Astrocyte (in vitro differentiated cells and primary cell): Measurements from ENCODE around the gene CDK4. TPM values are rescaled to one million over a fixed set of nuclear protein-coding genes. Genes with fewer than 3 reads are reported as not detected.

Experiments
- DNase-seq: peaks from one replicate; pipeline ENCODE4 v3.0.0-alpha.2; 2010; ENCODE audit warnings: low read depth
- FAIRE-seq: peaks from 2 replicates; lab custom pipeline; 2011; peaks lifted over from hg19 to GRCh38; lab: Jason Lieb, UNC
- H2AFZ ChIP-seq: 2 replicates; pipeline ENCODE4 v1.6.0; 2012; ENCODE audit warnings: low read depth, low read length, inconsistent platforms
- H3K27ac ChIP-seq: 2 replicates; pipeline ENCODE4 v1.5.1; 2011; ENCODE audit warnings: low read depth, low read length, inconsistent platforms
- H3K27me3 ChIP-seq: 2 replicates; pipeline ENCODE4 v1.6.0; 2011; ENCODE audit warnings: low read length, inconsistent platforms; ENCODE audit not compliant: insufficient read depth
- H3K36me3 ChIP-seq: 2 replicates; pipeline ENCODE4 v1.5.1; 2011; ENCODE audit warnings: low read length, inconsistent platforms; ENCODE audit not compliant: insufficient read depth
- H3K4me1 ChIP-seq: 2 replicates; pipeline ENCODE4 v1.5.1; 2011; ENCODE audit warnings: low read length, inconsistent platforms; ENCODE audit not compliant: insufficient read depth
- H3K4me2 ChIP-seq: 2 replicates; pipeline ENCODE4 v1.6.0; 2012; ENCODE audit warnings: low read length, inconsistent platforms
- H3K4me3 ChIP-seq: 2 replicates; pipeline ENCODE4 v1.5.1; 2011; ENCODE audit warnings: low read depth, mild to moderate bottlenecking, low read length, inconsistent platforms; ENCODE audit not compliant: insufficient read depth
- H3K79me2 ChIP-seq: 2 replicates; pipeline ENCODE4 v1.6.0; 2012; ENCODE audit warnings: mild to moderate bottlenecking, low read length, inconsistent platforms; ENCODE audit not compliant: insufficient read depth
- H3K9ac ChIP-seq: 2 replicates; pipeline ENCODE4 v1.6.0; 2012; ENCODE audit warnings: mild to moderate bottlenecking, low read length, inconsistent platforms
- H3K9me3 ChIP-seq: 2 replicates; pipeline ENCODE4 v1.5.1; 2012; ENCODE audit warnings: low read depth, mild to moderate bottlenecking, low read length, inconsistent platforms; ENCODE audit not compliant: insufficient read depth
- H4K20me1 ChIP-seq: 2 replicates; pipeline ENCODE4 v1.6.0; 2012; ENCODE audit warnings: low read length, inconsistent platforms; ENCODE audit not compliant: insufficient read depth
- H3K27ac Mint-ChIP-seq: one replicate; pipeline ENCODE4 v1.8.0; 2021; ENCODE audit warnings: mild to moderate bottlenecking, mixed read lengths; ENCODE audit not compliant: unreplicated experiment
- H3K27me3 Mint-ChIP-seq: one replicate; pipeline ENCODE4 v1.8.0; 2021; ENCODE audit warnings: low read depth, mixed read lengths; ENCODE audit not compliant: unreplicated experiment
- H3K36me3 Mint-ChIP-seq: one replicate; pipeline ENCODE4 v1.8.0; 2021; ENCODE audit warnings: low read depth, mixed read lengths; ENCODE audit not compliant: unreplicated experiment
- H3K4me1 Mint-ChIP-seq: one replicate; pipeline ENCODE4 v1.8.0; 2021; ENCODE audit warnings: low read depth, mixed read lengths; ENCODE audit not compliant: unreplicated experiment
- H3K4me3 Mint-ChIP-seq: one replicate; pipeline ENCODE4 v1.8.0; 2021; ENCODE audit warnings: mild to moderate bottlenecking, moderate library complexity, mixed read lengths; ENCODE audit not compliant: unreplicated experiment
- H3K9me3 Mint-ChIP-seq: one replicate; pipeline ENCODE4 v1.8.0; 2021; ENCODE audit warnings: mild to moderate bottlenecking, mixed read lengths; ENCODE audit not compliant: unreplicated experiment
- CTCF ChIP-seq: IDR thresholded peaks from 2 replicates; pipeline ENCODE4 v1.5.1; 2011; ENCODE audit warnings: low read depth, mild to moderate bottlenecking, inconsistent platforms, low read length, moderate library complexity; ENCODE audit not compliant: insufficient read depth
- EZH2 ChIP-seq: IDR thresholded peaks from 2 replicates; pipeline ENCODE4 v1.6.1; 2012; ENCODE audit warnings: mild to moderate bottlenecking, low read length, inconsistent platforms; ENCODE audit not compliant: insufficient read depth
- total RNA-seq: library from RNA; stranded (reverse); gene quantifications from 2 replicates; pipeline ENCODE4 v1.2.1, GENCODE V29; 2021

CDK4 gene
- total RNA-seq, 1 donor from 2014 or later, result 133 TPM

DNA sequence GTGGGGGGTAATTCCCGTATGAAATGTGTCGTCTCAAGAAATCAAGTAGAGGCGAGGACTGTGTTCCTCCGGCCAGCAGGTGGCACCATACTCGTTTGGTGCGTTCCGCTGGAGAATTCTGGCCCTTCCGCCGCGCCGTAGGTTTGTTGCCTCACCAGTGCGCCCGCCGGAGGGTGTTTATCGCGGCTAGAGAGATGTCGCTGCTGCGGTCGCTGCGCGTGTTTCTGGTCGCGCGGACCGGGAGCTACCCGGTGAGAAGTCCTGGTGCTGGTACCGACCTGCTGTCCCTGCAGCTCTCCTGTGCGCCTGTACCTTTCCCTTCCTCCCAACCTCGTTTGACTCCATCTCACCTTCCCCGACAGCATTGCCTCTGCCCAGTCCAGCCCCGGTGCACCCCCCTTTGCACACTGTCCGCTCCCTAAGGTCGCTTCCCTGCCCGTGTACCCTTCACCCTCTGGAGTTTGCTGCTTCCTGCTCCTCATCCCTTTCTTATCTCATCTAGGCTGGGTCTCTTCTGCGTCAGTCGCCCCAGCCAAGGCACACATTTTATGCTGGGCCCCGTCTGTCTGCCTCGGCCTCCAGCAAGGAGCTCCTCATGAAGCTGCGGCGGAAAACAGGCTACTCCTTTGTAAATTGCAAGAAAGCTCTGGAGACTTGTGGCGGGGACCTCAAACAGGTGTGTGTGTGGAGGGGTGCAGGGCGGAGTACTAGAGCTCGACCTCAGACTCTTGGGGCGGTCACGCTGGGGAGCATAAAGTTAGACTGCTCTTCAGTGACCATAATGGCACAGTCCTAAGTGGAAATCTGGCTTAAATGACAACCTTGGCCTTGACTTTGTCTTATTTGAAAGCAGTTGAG lies 30.7 kb upstream of the CDK4 start, which contains the start of gene TSFM:
TSFM (plus strand) TSS at position 180 of the 858 bp plus-strand sequence; CDS start at position 195, 15 bp downstream.
- TF ChIP-seq EZH2 (no peak), CTCF (peak; percentile 95)
- peaks cover 18% of the 10 kb centered on the region for H3K79me2 ChIP-seq
- peak within 1 kb of the TSS; percentile 94 for H3K27ac Mint-ChIP-seq
- no peaks in the 10 kb centered on the region for H3K27me3 Mint-ChIP-seq
- peak within 1 kb of the TSS; percentile 97 for H3K9ac ChIP-seq
- peaks cover 5% of the 10 kb centered on the region for H4K20me1 ChIP-seq
- H3K27me3 ChIP-seq, result no peaks in the 10 kb centered on the region
- peak within 1 kb of the TSS; percentile 75 for H3K27ac ChIP-seq
- DNase-seq (peak; percentile 86), FAIRE-seq (no peak)
- no peaks in the 10 kb centered on the region for H3K9me3 Mint-ChIP-seq
- peak within 1 kb of the TSS; percentile 96 for H3K4me3 ChIP-seq
- H2AFZ ChIP-seq, result peak within 1 kb of the TSS; percentile 94
- H3K4me2 ChIP-seq, result peak within 1 kb of the TSS; percentile 93
- peaks cover 26% of the 10 kb centered on the region for H3K36me3 ChIP-seq
- peaks cover 5% of the 10 kb centered on the region for H3K4me1 Mint-ChIP-seq
- peak within 1 kb of the TSS; percentile 100 for H3K4me3 Mint-ChIP-seq
- H3K9me3 ChIP-seq, result no peaks in the 10 kb centered on the region
- peaks cover 8% of the 10 kb centered on the region for H3K36me3 Mint-ChIP-seq
- peaks cover 4% of the 10 kb centered on the region for H3K4me1 ChIP-seq

DNA sequence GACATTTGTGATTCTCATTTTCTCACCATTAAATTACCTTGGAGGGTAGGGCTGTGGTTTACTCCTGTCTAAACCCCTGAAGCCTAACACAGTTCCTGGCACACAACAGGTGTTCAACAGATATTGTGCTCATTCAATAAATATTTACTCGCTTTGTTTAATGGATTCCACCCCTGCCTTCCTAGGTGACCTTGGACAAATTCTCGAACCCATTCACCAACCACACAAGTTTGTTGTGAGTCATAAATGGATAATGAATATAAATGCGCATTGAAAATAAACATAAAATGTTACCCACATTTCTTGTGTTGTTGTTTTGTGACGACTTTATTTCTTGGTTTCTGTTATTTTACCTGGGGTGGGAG lies 30.1 kb upstream of the CDK4 start:
- Histone ChIP-seq H3K27ac (no peak overlapping the region), H3K4me1 (peaks cover 4% of the 10 kb centered on the region), H3K9ac (no peak overlapping the region), H3K4me3 (no peak overlapping the region), H4K20me1 (peaks cover 5% of the 10 kb centered on the region), H3K9me3 (no peaks in the 10 kb centered on the region), H2AFZ (no peak overlapping the region), H3K79me2 (peaks cover 18% of the 10 kb centered on the region), H3K27me3 (no peaks in the 10 kb centered on the region), H3K36me3 (peaks cover 23% of the 10 kb centered on the region), H3K4me2 (peak overlapping the region; percentile 93)
- H3K27ac Mint-ChIP-seq, result peak overlapping the region; percentile 94
- DNase-seq (no peak), FAIRE-seq (no peak)
- no peaks in the 10 kb centered on the region for H3K9me3 Mint-ChIP-seq
- peaks cover 5% of the 10 kb centered on the region for H3K4me1 Mint-ChIP-seq
- no peaks in the 10 kb centered on the region for H3K27me3 Mint-ChIP-seq
- no peak for TF ChIP-seq EZH2
- no peak for TF ChIP-seq CTCF
- H3K4me3 Mint-ChIP-seq, result peak overlapping the region; percentile 100
- H3K36me3 Mint-ChIP-seq, result peaks cover 8% of the 10 kb centered on the region

GRCh38 chr12:57781801-57782200 lies 29.7 kb upstream of the CDK4 start:
- Mint-ChIP-seq H3K27ac (no peak overlapping the region), H3K36me3 (peaks cover 8% of the 10 kb centered on the region), H3K27me3 (no peaks in the 10 kb centered on the region), H3K4me1 (peaks cover 5% of the 10 kb centered on the region), H3K4me3 (peak overlapping the region; percentile 100), H3K9me3 (no peaks in the 10 kb centered on the region)
- FAIRE-seq (no peak), DNase-seq (no peak)
- H3K9me3 ChIP-seq, result no peaks in the 10 kb centered on the region
- TF ChIP-seq EZH2 (no peak), CTCF (no peak)
- H4K20me1 ChIP-seq, result peaks cover 5% of the 10 kb centered on the region
- H3K27me3 ChIP-seq, result no peaks in the 10 kb centered on the region
- H3K27ac ChIP-seq, result no peak overlapping the region
- no peak overlapping the region for H3K4me3 ChIP-seq
- H3K79me2 ChIP-seq, result peaks cover 18% of the 10 kb centered on the region
- peaks cover 4% of the 10 kb centered on the region for H3K4me1 ChIP-seq
- no peak overlapping the region for H2AFZ ChIP-seq
- H3K4me2 ChIP-seq, result no peak overlapping the region
- H3K9ac ChIP-seq, result no peak overlapping the region
- H3K36me3 ChIP-seq, result peaks cover 19% of the 10 kb centered on the region
